Dermis microvascular lymphatic vessel endothelial cell (primary cell): ENCODE data around the gene DIRAS3. TPM values are rescaled to one million over a fixed set of nuclear protein-coding genes. Genes with fewer than 3 reads are reported as not detected.
"Not testable (repeated sequence)": the region's sequence is repeated elsewhere in the genome, so short reads cannot be mapped to it uniquely, and the experiment has no call there.

Experiments
- DNase-seq, 2 donors: peaks; one replicate each; pipeline versions ENCODE4 v3.0.0 to v3.0.0-alpha.2; 2010; ENCODE audit warnings: low read depth in 2 of 2
- total RNA-seq: library from RNA; depleted of rRNA; stranded (reverse); fragments of >200 nt; gene quantifications from 2 replicates; pipeline ENCODE4 v1.2.1, GENCODE V29; 2014

The DIRAS3 gene
- total RNA-seq, 1 donor from 2014 or later: 0.13 TPM

DNA sequence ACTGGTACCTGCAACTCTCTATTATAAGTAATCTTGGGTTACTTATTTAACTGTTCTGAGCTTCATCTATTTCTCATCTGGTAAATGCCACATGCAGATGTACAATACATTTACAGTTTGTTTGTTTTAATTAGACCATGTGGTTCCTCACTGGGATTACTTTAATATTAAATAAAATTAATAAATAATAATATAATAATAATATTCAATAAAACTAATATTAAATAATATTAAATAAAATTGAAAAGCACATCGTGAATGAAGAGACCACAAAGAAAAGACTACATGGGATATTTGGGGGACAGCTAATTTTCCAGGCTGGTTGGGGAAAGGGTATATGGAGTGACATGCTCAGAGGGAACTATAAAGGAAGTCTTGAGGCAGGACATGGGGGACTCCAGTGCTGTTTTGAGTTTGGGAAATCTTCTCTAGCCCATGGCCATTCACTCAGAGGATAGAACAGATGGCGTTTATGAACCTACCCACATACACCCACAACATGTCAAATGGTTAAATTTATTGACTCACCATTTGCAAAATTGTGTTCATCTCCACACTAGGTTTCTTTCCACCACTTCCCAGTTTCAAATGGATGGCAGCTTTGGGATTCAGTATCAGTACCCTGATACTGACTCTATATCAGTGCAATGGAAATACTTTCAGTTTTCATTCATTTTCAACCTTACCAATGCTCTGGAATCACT is 25.6 kb downstream of the DIRAS3 start:
- no peak for DNase-seq

DNA sequence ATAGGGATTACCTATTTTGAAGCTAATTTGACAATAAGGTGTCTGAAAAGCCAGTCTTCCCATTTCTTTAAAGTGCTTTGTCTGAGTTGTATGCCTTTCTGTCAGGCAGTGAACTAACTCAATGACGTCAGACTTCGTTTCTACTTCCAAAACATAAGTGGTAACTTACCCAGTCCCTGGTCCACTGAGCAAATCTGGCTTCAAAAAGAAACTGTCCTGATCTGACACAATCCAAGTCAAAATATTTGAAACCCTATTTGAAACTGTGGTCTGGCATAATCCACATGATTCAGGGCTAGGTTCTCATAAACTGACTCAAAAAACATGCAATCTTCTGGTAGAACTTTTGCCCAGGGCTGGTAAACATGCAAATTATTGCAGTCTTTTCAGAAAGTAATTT is 34.0 kb downstream of the DIRAS3 start:
- no peak for DNase-seq

DNA sequence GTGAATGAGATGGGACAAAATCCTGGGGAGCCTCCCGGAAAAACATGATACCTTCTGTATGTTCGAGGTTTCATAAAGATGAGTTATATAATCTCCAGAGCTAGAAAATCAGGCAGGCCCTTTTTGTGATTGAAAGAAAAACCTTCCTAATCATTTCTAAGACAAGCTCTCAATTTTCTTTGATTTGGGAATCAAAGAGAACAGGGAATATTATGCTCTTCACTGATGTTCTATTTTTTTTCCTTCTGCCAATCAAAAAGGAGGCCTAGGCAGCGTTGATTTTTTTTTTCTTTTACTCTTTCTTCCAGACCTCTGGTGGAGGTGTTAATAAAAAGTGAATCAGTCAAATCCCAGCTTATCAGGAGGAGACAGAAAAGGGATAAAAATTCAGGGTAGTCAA is 34.5 kb downstream of the DIRAS3 start:
- no peak for DNase-seq

DNA sequence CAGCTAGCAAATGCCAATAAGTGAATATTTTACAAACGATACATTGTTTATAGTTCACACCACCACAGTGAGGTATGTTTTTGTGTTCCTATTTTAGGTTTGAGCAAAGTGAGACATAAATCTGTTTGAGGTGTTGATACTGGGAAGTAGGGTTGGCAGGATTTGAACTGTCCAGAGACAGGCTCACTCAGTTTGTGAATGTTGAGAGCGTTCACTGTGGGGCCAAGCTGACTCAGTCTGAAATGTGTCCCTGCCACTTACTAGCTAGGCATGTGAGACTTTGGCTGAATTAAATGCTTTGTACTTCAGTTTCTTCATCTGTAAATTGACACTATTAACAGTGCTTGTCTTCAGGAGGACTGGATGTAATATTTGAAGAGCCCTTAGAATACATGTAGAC is 35.1 kb downstream of the DIRAS3 start:
- DNase-seq: no peak

DNA sequence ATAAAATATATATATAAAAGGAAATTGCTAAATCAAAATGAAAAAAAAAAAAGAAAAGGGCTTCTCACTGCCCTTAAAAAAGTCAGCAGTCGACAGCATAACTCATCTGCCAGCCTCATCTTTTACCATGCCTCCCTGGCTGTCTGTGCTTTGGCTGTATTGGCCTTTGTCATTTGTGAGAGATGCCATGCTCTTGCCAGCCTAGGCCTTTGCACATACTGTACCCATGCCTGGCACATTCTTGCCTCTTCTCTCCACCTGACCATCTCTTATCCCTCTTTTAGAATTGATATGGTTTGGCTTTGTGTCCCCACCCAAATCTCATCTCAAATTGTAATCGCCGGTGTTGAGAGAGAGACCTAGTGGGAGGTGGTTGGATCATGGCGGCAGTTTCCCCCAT is 37.1 kb downstream of the DIRAS3 start:
- no peak for DNase-seq

DNA sequence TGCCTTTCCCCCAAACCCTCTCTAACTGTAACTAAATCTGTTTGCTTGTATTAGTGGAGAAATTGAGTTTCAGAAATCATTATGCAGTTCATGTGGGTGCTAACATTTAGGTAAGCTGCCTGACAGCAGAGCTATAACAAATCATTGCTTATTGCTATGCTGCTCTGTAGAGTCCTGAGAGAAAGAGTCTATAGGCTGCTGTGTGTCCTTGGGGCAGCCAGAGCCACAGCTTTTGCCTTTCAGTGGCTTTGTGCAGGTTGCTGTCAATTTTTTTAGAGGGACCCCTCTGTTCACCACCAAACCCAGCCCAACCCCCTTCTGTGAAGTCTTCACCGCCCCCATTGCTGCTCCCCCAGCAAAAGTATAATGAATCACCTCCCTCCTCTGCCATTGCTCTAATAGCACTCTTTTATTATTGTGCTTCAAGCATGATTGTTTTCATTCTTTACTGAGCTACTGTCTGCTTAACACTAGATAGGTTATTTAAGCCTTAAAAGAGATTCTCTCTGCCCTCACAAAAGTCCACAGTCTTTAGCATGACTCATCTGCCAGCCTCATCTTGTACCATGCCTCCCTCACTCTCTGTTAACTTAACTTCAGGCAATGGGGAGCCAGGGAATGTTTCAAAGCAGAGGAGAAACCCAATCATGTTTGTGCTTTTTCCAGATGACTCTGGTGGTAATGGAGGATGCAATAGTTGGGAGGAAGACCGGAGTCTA is 38.6 kb downstream of the DIRAS3 start:
- no peak for DNase-seq

DNA sequence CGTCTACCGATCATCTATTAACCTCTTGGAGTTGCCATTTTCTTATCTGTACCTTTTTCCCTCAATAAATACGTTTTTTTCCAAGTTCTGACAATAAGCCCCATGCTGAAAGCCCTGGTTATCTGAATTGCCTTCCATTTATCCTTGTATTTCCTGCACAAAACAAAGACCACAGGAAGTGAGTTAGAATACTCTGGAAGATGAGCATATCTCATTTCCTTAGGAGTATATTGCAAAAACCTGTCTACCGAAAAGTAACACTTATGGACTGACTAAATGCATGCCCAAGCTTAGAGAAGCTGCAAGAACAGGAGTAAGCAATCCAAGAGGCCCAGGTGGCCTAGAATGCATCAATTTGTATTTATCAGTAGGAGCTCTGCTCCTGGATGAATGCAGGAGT is 39.9 kb downstream of the DIRAS3 start:
- peak in 1 of 2 donors; percentile 34 for DNase-seq

GRCh38 chr1:68010090-68010489 is 40.3 kb downstream of the DIRAS3 start:
- peak in 1 of 2 donors; percentile 45 for DNase-seq

GRCh38 chr1:68003626-68004025 is 46.8 kb downstream of the DIRAS3 start:
- DNase-seq: not testable (repeated sequence)

DNA sequence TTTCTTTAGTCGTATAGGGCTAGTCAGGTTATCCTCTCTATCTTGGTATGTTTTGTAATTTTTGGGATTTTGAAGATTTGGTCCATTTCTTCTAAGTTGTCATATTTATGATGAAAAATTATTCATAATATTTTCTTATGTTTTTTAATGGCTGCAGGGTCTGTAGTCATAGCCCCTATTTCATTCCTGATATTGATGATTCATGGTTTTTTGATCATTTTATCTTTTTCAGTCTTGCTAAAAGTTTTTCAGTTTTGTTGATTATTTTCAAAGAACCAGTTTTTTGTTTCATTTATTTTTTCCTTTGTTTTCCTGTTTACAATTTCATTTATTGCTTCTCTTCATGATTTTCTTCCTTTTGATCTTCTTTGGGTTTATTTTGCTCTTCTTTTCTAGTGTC is 50.2 kb downstream of the DIRAS3 start:
- no peak for DNase-seq

DNA sequence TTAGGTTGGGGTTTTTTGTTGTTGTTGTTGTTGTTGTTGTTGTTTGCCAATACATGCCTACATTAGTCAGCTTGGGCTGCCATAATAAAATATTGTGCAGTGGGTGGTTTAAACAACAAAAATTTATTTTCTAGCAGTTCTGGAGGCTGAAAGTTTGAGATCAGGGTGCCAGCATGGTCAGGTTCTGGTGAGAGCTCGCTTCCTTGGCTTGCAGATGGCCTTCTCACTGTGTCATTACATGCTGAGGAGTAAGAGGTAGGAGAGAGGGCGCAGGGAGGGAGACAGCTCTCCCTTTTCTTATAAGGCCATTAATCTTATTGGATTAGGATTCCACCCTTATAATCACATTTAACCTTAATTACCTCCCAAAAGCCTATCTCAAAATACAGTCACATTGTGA is 52.7 kb downstream of the DIRAS3 start:
- DNase-seq: no peak

Other genes with a start within 250 kb of the DIRAS3 start
- 144 and 222 TPM in 2 replicates for gene GNG12, start 217.2 kb downstream of the DIRAS3 start, total RNA-seq
- 31.6 and 32.5 TPM in 2 replicates for gene WLS, start 181.9 kb upstream of the DIRAS3 start, total RNA-seq